ENCODE results near the gene STYXL1.
"Not testable (repeated sequence)": the region's sequence is repeated elsewhere in the genome, so short reads cannot be mapped to it uniquely, and the experiment has no call there.

Gene STYXL1

DNA sequence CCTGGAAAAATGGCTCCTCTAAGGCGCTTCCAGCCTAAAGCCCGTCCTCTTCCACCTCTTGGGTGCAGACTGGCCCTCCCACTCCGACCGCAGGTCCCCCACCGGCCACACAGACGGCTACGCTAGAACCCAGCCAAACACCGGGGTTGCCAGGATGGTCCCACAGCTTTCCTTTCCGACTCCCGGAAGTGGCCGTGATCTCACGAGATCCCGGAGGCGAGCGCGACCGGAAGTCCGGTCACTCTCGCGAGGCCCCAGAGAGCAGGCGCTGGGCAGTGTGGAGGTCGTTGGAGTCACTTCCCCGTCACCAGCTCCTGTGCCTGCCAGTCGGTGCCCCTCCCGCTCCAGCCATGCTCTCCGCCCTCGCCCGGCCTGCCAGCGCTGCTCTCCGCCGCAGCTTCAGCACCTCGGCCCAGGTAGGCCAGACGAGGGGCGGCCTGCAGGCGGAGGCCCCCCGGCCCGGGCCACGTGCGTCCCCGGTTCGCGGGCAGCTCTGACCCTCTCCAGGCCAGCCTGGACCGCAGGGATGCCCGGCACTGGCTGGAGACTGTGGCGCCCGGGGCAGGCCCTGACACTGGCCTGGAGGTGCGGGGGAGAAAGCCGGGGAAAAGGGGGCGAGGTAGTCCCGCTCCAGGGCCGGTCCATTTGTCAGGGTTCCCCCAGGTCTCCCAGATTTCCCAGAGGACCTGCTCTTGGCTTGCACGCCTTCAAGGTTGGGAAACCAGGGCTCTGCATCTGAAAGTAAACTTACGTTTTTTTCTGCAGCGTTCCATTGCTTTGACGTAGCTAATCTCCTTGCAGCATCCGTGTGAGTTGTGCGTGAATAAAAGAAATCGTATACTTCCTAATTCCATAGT lies at the start of gene STYXL1, which contains the start of gene MDH2:
Gene STYXL1, minus strand, starts transcription at position 190 of the 857 bp plus-strand sequence. CDS start 17,477 bp downstream, outside the sequence.
Gene MDH2, plus strand, starts transcription at position 296 of the 857 bp plus-strand sequence. Its CDS starts 55 bp downstream, at position 351.
- peak; percentile 52 for DNase-seq

GRCh38 chr7:76095908-76096307 lies 48.1 kb upstream of the STYXL1 start:
- no peak for DNase-seq

DNA sequence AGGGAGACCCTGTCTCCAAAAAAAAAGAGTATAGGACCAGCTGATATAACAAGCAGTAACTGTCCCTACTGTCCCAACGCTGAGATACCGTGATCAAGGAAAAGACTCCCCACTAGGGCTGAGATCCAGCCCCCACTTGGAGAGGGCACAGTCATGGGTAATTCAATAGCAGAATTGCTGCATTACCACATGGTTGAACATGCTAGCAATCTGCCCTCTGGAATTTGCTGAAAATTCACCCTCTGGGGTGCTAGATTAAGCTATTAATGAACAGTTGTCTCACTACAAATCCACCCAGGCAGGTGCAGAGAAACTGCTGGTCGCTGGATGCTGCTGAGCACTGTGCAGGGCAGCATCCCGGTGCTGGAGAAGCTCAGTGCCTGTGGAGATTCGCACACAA lies 46.5 kb upstream of the STYXL1 start:
- DNase-seq: not testable (repeated sequence)

GRCh38 chr7:76093531-76093930 lies 45.7 kb upstream of the STYXL1 start:
- DNase-seq: not testable (repeated sequence)

GRCh38 chr7:76091506-76091905 lies 43.7 kb upstream of the STYXL1 start:
- no peak for DNase-seq

DNA sequence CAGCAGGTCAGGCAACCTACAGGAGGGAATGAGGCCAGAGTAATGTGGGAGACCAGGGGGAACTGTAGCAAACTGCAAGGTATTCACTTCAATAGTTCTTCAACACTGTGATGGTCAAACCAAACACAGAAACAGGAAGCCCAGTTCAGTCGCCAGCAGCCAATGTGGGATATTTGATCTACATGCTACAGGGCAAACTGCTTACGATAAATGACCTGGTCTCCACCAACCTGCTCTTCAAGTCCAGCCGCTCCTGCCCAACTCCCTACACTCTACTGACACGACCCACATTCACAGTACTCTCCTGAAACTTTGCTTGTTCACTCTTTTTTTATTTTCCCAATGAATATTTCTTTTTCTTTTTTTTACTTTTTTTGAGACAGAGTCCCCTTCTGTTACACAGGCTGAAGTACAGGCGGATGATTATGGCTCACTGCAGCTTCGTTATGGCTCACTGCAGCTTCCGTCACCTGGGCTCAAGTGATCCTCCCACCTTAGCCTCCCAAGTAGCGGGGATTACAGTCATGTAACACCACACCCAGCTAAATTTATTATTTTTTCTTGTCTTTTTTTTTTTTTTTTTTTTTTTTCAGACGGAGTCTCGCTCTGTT lies 42.2 kb upstream of the STYXL1 start:
- no peak for DNase-seq

DNA sequence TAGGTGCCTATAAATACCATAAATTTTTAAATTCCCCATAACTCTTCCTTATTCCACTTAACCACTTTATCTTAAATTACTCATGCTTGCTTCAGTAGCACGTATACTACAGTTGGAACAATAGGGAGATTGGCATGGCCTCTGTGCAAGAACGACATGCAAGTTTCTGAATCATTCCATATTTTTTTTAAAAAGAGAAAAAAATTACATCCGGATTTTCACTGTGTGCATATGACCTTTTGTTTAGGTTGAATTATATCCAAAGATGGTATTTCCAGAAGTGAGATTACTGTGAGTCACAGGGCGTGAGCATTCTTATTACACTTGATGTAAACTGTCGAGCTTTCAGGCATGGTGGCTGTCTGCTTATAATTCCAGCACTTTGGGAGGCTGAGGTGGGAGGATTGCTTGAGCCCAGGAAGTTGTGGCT lies 39.6 kb upstream of the STYXL1 start:
- not testable (repeated sequence) for DNase-seq

GRCh38 chr7:76086070-76086469 lies 38.3 kb upstream of the STYXL1 start:
- DNase-seq: no peak

DNA sequence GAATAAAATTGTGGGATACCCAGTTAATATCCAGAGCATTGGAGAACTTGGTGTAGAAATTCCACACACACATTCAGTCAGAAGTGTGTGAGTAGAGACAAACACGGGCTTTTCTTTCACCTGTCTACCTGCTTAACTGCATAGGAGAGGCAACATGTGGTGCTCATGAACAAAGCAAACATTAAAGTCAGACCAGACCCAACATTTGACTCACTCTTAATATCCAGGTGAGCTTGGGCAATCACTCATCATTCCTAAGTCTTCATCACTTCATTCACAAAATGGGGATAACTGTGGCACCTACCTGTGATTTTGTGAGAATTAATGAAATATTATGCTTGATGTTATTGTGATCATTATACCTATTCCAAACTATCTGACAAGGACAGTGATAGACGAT lies 36.3 kb upstream of the STYXL1 start:
- DNase-seq: not testable (repeated sequence)

- no peak for DNase-seq
These were observed 32.4 kb upstream of the STYXL1 start for GRCh38 chr7:76080204-76080603.

GRCh38 chr7:76077435-76077834 lies 29.6 kb upstream of the STYXL1 start:
- no peak for DNase-seq

- DNase-seq: no peak
These were observed 29.2 kb upstream of the STYXL1 start for GRCh38 chr7:76076995-76077394.

DNA sequence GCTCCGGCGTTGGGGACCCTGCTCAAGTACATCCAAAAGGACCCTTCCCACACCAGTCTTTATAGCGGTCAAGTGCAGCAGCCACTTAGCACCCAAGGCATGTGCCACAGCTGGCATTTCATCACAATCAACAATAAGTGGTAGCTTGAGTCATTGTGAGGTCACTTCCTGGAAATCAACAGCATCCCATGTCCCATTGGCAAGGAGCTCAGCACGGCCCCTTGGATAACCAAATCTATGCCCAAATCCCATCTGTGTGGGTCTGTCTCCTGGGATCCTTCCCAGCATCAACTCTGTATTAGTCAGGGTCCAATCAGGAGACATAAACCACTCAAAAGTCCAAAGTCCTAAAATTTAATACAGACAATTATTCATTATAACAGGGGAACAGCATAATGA lies 27.2 kb upstream of the STYXL1 start:
- DNase-seq: no peak

GRCh38 chr7:76074306-76074971 lies 26.6 kb upstream of the STYXL1 start:
- DNase-seq: no peak

DNA sequence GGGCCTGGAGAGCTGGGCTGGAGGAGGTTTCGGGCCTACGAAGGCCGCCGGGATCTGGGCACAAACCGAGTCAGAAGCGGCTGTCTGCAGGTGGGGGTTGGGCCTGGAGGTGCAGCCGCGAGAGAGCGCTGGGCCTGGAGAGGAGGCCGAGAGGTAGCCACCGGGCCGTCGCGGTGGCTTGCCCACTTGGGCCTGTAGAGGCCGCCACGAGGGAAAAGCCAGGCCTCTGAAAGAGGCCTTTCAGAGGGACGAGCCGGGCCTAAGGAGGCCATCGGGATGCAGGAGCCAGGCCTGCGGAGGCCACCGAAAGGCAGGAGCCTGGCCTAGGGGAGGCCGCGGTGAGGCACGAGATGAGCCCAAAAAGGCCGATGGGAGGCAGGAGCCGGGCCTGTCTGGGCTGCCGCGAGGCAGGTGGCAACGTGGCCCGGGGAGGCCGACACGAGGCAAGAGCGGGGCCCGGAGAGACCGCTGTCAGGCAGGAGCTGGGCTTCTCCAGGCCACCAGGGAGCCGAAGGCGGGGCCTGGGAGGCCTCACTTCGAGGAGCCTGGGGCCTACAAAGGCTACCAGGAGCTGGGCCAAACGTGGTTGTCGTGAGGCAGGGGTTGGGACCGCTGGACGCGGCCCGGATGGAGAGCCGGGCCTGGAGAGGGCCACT lies 25.7 kb upstream of the STYXL1 start:
- no peak for DNase-seq

DNA sequence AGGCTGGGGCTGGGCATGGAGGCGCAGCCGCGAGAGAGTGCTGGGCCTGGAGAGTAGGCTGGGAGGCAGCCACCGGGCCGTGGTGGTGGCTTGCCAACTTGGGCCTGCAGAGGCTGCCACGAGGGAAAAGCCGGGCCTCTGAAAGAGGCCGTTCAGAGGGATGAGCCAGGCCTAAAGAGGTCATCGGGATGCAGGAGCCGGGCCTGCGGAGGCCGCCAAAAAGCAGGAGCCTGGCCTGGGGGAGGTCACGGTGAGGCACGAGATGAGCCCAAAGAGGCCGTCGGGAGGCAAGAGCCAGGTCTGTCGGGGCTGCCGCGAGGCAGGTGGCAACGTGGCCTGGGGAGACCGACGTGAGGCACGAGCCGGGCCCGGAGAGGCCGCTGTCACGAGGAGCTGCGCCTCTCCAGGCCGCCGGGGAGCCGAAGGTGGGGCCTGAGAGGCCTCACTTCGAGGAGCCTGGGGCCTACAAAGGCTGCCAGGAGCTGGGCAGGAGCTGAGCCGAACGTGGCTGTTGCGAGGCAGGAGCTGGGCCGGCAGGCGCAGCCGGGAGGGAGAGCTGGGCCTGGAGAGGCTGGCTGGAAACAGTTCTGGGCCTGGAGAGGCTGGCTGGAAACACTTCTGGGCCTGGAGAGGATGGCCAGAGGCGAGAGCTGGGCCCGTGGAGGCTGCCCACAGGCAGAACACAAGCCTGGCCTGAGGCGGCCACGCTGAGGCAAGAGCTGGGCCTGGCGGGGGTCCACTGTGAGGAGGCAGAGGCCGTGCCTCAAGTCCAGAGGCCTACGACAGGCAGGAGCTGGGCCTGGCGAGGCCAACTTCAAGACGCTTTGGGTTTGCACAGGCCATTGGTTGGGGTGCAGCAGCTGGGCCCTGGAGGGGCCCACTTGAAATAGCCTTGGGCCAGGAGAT lies 24.7 kb upstream of the STYXL1 start:
- DNase-seq: no peak

DNA sequence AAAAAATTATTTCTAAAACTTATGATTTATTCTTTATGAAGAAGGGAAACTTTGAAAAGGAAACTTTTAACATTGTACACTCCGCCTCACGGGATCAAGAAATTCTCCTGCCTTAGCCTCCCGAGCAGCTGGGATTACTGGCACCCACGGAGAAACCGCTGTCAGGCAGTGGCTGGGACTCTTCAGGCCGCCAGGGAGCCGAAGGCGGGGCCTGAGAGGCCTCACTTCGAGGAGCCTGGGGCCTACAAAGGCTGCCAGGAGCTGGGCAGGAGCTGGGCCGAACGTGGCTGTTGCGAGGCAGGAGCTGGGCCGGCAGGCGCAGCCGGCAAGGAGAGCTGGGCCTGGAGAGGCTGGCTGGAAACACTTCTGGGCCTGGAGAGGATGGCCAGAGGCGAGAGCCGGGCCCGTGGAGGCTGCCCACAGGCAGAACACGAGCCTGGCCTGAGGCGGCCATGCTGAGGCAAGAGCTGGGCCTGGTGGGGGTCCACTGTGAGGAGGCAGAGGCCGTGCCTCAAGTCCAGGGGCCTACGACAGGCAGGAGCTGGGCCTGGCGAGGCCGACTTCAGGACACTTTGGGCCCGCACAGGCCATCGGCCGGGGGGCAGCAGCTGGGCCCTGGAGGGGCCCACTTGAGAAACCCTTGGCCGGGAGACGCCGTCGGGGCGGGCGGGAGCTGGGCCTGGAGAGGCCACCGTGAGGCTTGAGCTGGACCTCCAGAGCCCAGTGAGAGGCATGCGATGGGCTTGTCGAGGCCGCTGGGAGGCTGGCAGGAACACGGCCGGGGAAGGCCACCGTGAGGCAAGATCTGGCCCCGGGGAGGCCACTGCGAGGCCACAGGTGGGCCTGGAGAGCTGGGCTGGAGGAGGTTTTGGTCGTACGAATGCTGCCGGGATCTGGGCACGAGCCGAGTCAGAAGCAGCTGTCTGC lies 23.8 kb upstream of the STYXL1 start:
- no peak for DNase-seq

DNA sequence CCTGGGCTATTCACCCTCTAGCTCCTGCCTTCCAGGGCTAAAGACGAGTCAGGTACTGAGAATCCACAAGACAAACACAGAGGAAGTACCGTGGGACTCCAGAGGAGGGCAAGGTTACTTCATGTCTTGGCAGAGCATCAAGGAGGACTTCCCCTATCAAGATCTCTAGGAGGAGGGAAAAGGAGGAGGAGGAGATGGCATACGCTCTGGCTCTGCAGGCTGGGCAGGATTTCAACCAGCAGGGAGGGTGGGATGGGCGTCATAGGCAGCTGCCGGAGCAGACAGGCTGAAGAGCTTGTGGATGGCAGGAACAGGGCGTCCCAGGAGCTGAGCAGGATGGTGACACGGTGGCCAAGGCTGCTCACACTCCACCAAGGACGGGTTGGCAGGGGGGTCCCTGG lies 21.4 kb upstream of the STYXL1 start:
- DNase-seq: no peak

GRCh38 chr7:76066716-76067503 lies 19.1 kb upstream of the STYXL1 start:
- DNase-seq: no peak

- DNase-seq: no peak
These were observed 17.3 kb upstream of the STYXL1 start for GRCh38 chr7:76065016-76065612.
